K562 (cell line): ENCODE results near the gene COMTD1. TPM values are rescaled to one million over a fixed set of nuclear protein-coding genes. Genes with fewer than 3 reads are reported as not detected.
A peak's percentile ranks its signal among the peaks of the same experiment; 100 is the strongest.

Experiments used
- ATF3 ChIP-seq, 2 experiments: fragments of 450-650 bp in 1 of 2; sonication (generic) in 1 of 2; formaldehyde crosslinking in 1 of 2; IDR thresholded peaks in 1 of 2; conservative IDR thresholded peaks in 1 of 2; 2 replicates each; pipeline versions ENCODE4 v1.6.1 to v1.8.1; 2016 to 2023; ENCODE audit warnings: mild to moderate bottlenecking in 2 of 2, moderate library complexity in 2 of 2, inconsistent platforms in 1 of 2, missing genetic modification reagents in 1 of 2
- ATF7 ChIP-seq: fragments of 450-650 bp; IDR thresholded peaks from 2 replicates; pipeline ENCODE4 v1.7.1; 2014; ENCODE audit warnings: mild to moderate bottlenecking, moderate library complexity
- CBX5 ChIP-seq: IDR thresholded peaks from 2 replicates; pipeline ENCODE4 v1.6.1; 2014; ENCODE audit warnings: low read depth, borderline replicate concordance
- JUND ChIP-seq, 2 experiments: IDR thresholded peaks; 2 replicates in 1 of 2; 3 replicates in 1 of 2; pipeline ENCODE4 v1.6.1; 2011; ENCODE audit warnings: borderline replicate concordance in 2 of 2, low read depth in 2 of 2, low read length in 2 of 2, improper control_type of control experiment in 1 of 2, missing biosample characterization in 1 of 2, missing genetic modification characterization in 1 of 2, missing genetic modification reagents in 1 of 2
- MYNN ChIP-seq, 2 experiments: sonication (generic); formaldehyde crosslinking in 1 of 2; IDR thresholded peaks; 2 replicates each; pipeline versions ENCODE4 v1.5.0 to v1.6.1; 2016 to 2020; ENCODE audit warnings: antibody characterized with exemption in 1 of 2, missing genetic modification reagents in 1 of 2
- PBX2 ChIP-seq, 2 experiments: IDR thresholded peaks in 1 of 2; conservative IDR thresholded peaks in 1 of 2; 2 replicates each; pipeline ENCODE4 v1.6.1; 2016; ENCODE audit warnings: low read depth in 2 of 2, mild to moderate bottlenecking in 1 of 2, missing compliant biosample characterization in 1 of 2, missing genetic modification characterization in 1 of 2, moderate library complexity in 1 of 2
- PYGO2 ChIP-seq: fragments of 450-650 bp; IDR thresholded peaks from 2 replicates; pipeline ENCODE4 v1.6.1; 2016; ENCODE audit warnings: mild to moderate bottlenecking, missing genetic modification characterization, moderate library complexity, missing compliant biosample characterization
- RBM14 ChIP-seq: fragments of 200-400 bp; formaldehyde crosslinking; IDR thresholded peaks from 2 replicates; pipeline ENCODE4 v1.6.1; 2018; ENCODE audit warnings: low read depth, mild to moderate bottlenecking, low read length, moderate library complexity, borderline replicate concordance; ENCODE audit not compliant: insufficient read depth
- TEAD1 ChIP-seq, 2 experiments: fragments of 450-650 bp in 1 of 2; sonication (generic) in 1 of 2; formaldehyde crosslinking; IDR thresholded peaks; 2 replicates each; pipeline versions ENCODE4 v1.4.0 to v1.8.0; 2020 to 2022; ENCODE audit warnings: mild to moderate bottlenecking in 2 of 2, missing genetic modification reagents in 1 of 2
- ZNF143 ChIP-seq: sonication (generic); formaldehyde crosslinking; IDR thresholded peaks from 2 replicates; pipeline ENCODE4 v1.9.0; 2022; ENCODE audit warnings: mild to moderate bottlenecking, missing genetic modification reagents
- ZNF253 ChIP-seq: fragments of 250-450 bp; sonication (Bioruptor Pico); conservative IDR thresholded peaks from 2 replicates; pipeline ENCODE4 v1.6.1; 2021; ENCODE audit warnings: mild to moderate bottlenecking
- ZNF407 ChIP-seq: fragments of 450-650 bp; IDR thresholded peaks from 2 replicates; pipeline ENCODE4 v1.6.1; 2016; ENCODE audit warnings: low read depth
- polyA plus RNA-seq, 8 experiments: library from polyadenylated mRNA; depleted of rRNA in 4 of 8; stranded (reverse) in 5 of 8; unstranded in 3 of 8; fragments of >200 nt; fragmentation: Nextera tagmentation in 2 of 8; fragmentation: Illumina TruSeq in 1 of 8; extraction: Ambion mirVana in 2 of 8; extraction: Trizol in 1 of 8; gene quantifications; 2 replicates each; pipeline versions ENCODE4 v1.2.1 to v1.2.3, GENCODE V29; 2011 to 2014; ENCODE audit warnings: inconsistent platforms in 1 of 8, missing spikeins in 1 of 8
- total RNA-seq, 7 experiments: library from RNA; depleted of rRNA in 6 of 7; stranded (reverse); fragments of >200 nt in 6 of 7; fragmentation: Illumina TruSeq in 2 of 7; extraction: Trizol in 2 of 7; gene quantifications; 2 replicates each; pipeline versions ENCODE4 v1.2.1 to v1.2.3, GENCODE V29; 2011 to 2021; ENCODE audit warnings: low replicate concordance in 1 of 7

The COMTD1 gene
- total and polyA plus RNA-seq, 9 of the 15 experiments (the other 6 are each of a cell fraction or from before 2014, with no cell fraction given) = 0.41 to 112 (median 13.7) TPM

GRCh38 chr10:75261813-75262705, 26.3 kb upstream of the COMTD1 start (continued):
- TF ChIP-seq ZNF407 = no peak
- TF ChIP-seq ATF3 (IDR thresholded peaks at IDR 0.05) = 0 out of 2 replicates have a peak, but pooled peaks have one; percentile 40
- no peak for TF ChIP-seq ATF3 (CRISPR knock-in tag; conservative IDR thresholded peaks at IDR 0.05)
- TF ChIP-seq ATF7 = no peak
- TF ChIP-seq PBX2 (CRISPR knock-in tag; IDR thresholded peaks at IDR 0.05; ENCODE audit: low read depth) = no peak
- TF ChIP-seq PBX2 (tag; conservative IDR thresholded peaks at IDR 0.05; ENCODE audit: low read depth) = 0 out of 2 replicates have a peak, but pooled peaks have one; percentile 8
- TF ChIP-seq JUND (IDR thresholded peaks at IDR 0.05; ENCODE audit: borderline replicate concordance, low read depth, low read length) = peak; percentile 57; the same call in 1 of the 2 replicates
- peak; percentile 45; the same call in 1 of the 3 replicates for TF ChIP-seq JUND (tag; IDR thresholded peaks at IDR 0.05; ENCODE audit: borderline replicate concordance, low read depth, low read length)
- TF ChIP-seq RBM14 = no peak
- no peak for TF ChIP-seq CBX5
- TF ChIP-seq PYGO2 (tag) = no peak
- TF ChIP-seq ZNF253 (CRISPR knock-in tag) = no peak
- TF ChIP-seq ZNF143 (CRISPR knock-in tag) = no peak
- TF ChIP-seq MYNN (IDR thresholded peaks at IDR 0.05) = no peak
- no peak for TF ChIP-seq MYNN (CRISPR knock-in tag; IDR thresholded peaks at IDR 0.05)
- TF ChIP-seq TEAD1 (CRISPR knock-in tag; IDR thresholded peaks at IDR 0.05) = no peak
